ENCODE data around the gene GAK. TPM values are rescaled to one million over a fixed set of nuclear protein-coding genes. Genes with fewer than 3 reads are reported as not detected.
A peak's percentile ranks its signal among the peaks of the same experiment; 100 is the strongest.

GAK gene
- total RNA-seq, 2 experiments from 2014 or later, result 97.0 to 101 TPM

DNA sequence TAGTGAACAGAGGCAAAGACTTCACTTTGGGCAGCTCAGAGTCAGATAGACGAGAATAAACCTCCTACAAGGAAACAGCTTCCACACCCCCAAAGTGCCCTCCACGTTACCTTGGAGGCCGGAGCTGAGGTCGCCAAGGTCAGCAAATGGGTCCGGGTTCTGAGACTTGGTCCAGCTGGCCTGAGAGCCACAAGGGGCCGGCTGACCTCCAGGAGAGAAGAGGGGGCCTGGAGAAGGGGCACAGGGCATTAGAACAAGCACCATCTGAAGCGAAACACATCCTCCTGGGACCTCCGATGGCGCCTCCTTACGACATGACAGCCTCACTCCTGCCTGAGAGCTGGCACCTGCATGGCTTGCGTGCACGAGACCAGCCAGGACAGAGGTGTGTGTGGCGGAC is 72.6 kb downstream of the GAK start:
- H3K9me3 Mint-ChIP-seq, result no peaks in the 10 kb centered on the region
- no peak overlapping the region for H3K4me3 Mint-ChIP-seq
- intact Hi-C loops (cut with micrococcal nuclease), result no loop called here
- ChIA-PET POLR2A (no interaction called here), CTCF (no interaction called here)
- H3K4me1 Mint-ChIP-seq (ENCODE audit: low read depth), result no peaks in the 10 kb centered on the region
- H3K36me3 Mint-ChIP-seq, result peaks cover 57% of the 10 kb centered on the region
- H3K27me3 Mint-ChIP-seq, result no peaks in the 10 kb centered on the region
- DNase-seq, result no peak
- H3K27ac Mint-ChIP-seq, result no peak overlapping the region

DNA sequence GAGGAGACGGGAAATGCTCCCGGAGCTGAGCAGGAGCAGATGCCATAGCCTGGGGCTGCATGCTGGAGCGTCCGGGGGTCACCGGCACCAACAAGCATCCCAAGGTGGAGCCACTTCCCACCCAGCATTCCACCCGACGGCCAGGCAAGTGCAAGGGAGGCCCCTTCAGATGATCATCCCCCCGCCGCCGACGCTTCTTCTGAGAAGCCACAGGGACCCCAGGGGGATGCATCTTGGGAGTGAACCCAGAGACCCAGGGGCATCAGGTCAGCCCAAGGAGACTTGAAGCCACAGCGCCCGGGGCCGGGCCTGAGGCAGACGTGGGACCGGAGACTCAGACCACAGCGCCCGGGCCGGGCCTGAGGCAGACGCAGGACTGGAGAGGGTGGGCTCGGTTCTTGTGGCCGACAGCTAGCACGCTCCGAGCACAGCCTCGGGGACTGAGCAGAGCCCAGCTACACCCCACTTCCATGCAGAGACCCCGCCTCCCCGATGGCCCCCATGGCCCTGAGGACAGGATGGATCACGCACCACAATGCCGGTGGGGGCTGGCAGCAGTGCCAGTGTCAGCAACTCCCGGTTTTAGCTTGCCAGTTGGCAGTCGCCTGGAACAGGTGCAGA is 73.2 kb downstream of the GAK start:
- ChIA-PET CTCF (no interaction called here), POLR2A (no interaction called here)
- no peaks in the 10 kb centered on the region for H3K9me3 Mint-ChIP-seq
- no peak overlapping the region for H3K4me3 Mint-ChIP-seq
- DNase-seq, result no peak
- H3K36me3 Mint-ChIP-seq, result peaks cover 56% of the 10 kb centered on the region
- no peaks in the 10 kb centered on the region for H3K4me1 Mint-ChIP-seq (ENCODE audit: low read depth)
- intact Hi-C loops (cut with micrococcal nuclease), result no loop called here
- H3K27ac Mint-ChIP-seq, result no peak overlapping the region
- H3K27me3 Mint-ChIP-seq, result no peaks in the 10 kb centered on the region

- intact Hi-C loops (cut with micrococcal nuclease), result no loop called here
- ChIA-PET POLR2A (no interaction called here), CTCF (no interaction called here)
- Mint-ChIP-seq H3K27me3 (no peaks in the 10 kb centered on the region), H3K4me3 (no peak overlapping the region), H3K4me1 (ENCODE audit: low read depth) (no peaks in the 10 kb centered on the region), H3K9me3 (no peaks in the 10 kb centered on the region), H3K36me3 (peaks cover 55% of the 10 kb centered on the region), H3K27ac (no peak overlapping the region)
- DNase-seq, result no peak
Measured at GRCh38 chr4:858041-858481, 74.1 kb downstream of the GAK start.

GRCh38 chr4:857461-857860 is 74.7 kb downstream of the GAK start:
- peaks cover 50% of the 10 kb centered on the region for H3K36me3 Mint-ChIP-seq
- ChIA-PET POLR2A (no interaction called here), CTCF (no interaction called here)
- H3K27ac Mint-ChIP-seq, result no peak overlapping the region
- H3K9me3 Mint-ChIP-seq, result no peaks in the 10 kb centered on the region
- H3K4me1 Mint-ChIP-seq (ENCODE audit: low read depth), result no peaks in the 10 kb centered on the region
- no peaks in the 10 kb centered on the region for H3K27me3 Mint-ChIP-seq
- intact Hi-C loops (cut with micrococcal nuclease), result no loop called here
- no peak for DNase-seq
- H3K4me3 Mint-ChIP-seq, result no peak overlapping the region

DNA sequence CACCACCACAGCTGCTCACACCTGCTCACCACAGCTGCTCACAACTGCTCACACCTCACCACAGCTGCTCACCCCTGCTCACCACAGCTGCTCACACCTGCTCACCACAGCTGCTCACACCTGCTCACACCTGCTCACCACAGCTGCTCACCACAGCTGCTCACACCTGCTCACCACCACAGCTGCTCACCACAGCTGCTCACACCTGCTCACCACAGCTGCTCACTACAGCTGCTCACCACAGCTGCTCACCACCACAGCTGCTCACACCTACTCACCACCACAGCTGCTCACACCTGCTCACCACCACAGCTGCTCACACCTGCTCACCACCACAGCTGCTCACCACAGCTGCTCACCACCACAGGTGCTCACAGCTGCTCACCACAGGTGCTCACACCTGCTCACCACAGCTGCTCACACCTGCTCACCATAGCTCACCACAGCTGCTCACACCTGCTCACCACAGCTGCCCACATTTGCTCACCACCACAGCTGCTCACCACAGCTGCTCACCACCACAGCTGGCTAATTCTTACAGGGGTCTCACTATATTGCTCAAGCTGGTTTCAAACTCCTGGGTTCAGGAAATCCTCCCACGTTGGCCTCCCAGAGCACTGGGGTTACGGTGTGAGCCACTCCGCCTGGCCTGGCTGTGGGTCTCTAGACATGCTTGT is 75.8 kb downstream of the GAK start:
- Mint-ChIP-seq H3K27me3 (no peaks in the 10 kb centered on the region), H3K36me3 (peaks cover 43% of the 10 kb centered on the region), H3K9me3 (no peaks in the 10 kb centered on the region), H3K4me3 (no peak overlapping the region), H3K4me1 (ENCODE audit: low read depth) (no peaks in the 10 kb centered on the region), H3K27ac (peak overlapping the region; percentile 66)
- POLR2A ChIA-PET, result no interaction called here
- intact Hi-C loops (cut with micrococcal nuclease), result no loop called here
- no peak for DNase-seq
- CTCF ChIA-PET, result interaction anchor here (0.6 kb wide), 1 partner anchor 61 kb away, joined by 3 read pairs; no protein-coding TSS in a partner anchor

DNA sequence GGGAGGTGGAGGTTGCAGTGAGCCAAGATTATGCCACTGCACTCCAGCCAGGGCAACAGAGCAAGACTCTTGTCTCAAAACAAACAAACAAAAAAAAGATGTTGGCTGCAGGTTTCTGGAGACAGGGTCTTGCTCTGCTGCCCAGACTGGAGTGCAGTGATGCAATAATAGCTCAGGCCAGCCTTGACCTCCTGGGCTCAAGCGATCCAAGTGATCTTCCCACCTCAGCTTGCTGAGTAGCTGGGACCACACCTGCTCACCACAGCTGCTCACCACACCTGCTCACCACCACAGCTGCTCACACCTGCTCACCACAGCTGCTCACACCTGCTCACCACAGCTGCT is 76.3 kb downstream of the GAK start:
- ChIA-PET POLR2A (no interaction called here), CTCF (interaction anchor here (0.6 kb wide), 1 partner anchor 62 kb away, joined by 3 read pairs; no protein-coding TSS in a partner anchor)
- Mint-ChIP-seq H3K27ac (peak overlapping the region; percentile 66), H3K4me3 (no peak overlapping the region), H3K4me1 (ENCODE audit: low read depth) (no peaks in the 10 kb centered on the region), H3K36me3 (peaks cover 40% of the 10 kb centered on the region), H3K27me3 (no peaks in the 10 kb centered on the region), H3K9me3 (no peaks in the 10 kb centered on the region)
- DNase-seq, result no peak
- intact Hi-C loops (cut with micrococcal nuclease), result no loop called here

- ChIA-PET CTCF (no interaction called here), POLR2A (interaction anchor here (0.7 kb wide), 1 partner anchor 1043 kb away, joined by 3 read pairs; no protein-coding TSS in a partner anchor)
- no peak for DNase-seq
Measured at GRCh38 chr4:854356-854755, 77.8 kb downstream of the GAK start.

GRCh38 chr4:853416-853781 is 78.7 kb downstream of the GAK start:
- intact Hi-C loops (cut with micrococcal nuclease), result no loop called here
- POLR2A ChIA-PET, result interaction anchor here (0.7 kb wide), 1 partner anchor 1044 kb away, joined by 3 read pairs; no protein-coding TSS in a partner anchor
- H3K36me3 Mint-ChIP-seq, result peaks cover 33% of the 10 kb centered on the region

More at GRCh38 chr4:854356-854755, 77.8 kb downstream of the GAK start:
- H3K4me1 Mint-ChIP-seq (ENCODE audit: low read depth), result no peaks in the 10 kb centered on the region
- H3K36me3 Mint-ChIP-seq, result peaks cover 33% of the 10 kb centered on the region
- H3K9me3 Mint-ChIP-seq, result no peaks in the 10 kb centered on the region
- no peak overlapping the region for H3K4me3 Mint-ChIP-seq
- H3K27me3 Mint-ChIP-seq, result no peaks in the 10 kb centered on the region
- no peak overlapping the region for H3K27ac Mint-ChIP-seq
- intact Hi-C loops (cut with micrococcal nuclease), result no loop called here

GRCh38 chr4:851701-852430 is 80.2 kb downstream of the GAK start:
- CTCF ChIA-PET, result no interaction called here
- Mint-ChIP-seq H3K4me1 (ENCODE audit: low read depth) (no peaks in the 10 kb centered on the region), H3K36me3 (peaks cover 21% of the 10 kb centered on the region), H3K27me3 (no peaks in the 10 kb centered on the region), H3K27ac (no peak overlapping the region), H3K4me3 (no peak overlapping the region), H3K9me3 (no peaks in the 10 kb centered on the region)
- POLR2A ChIA-PET, result no interaction called here
- no peak for DNase-seq
- intact Hi-C loops (cut with micrococcal nuclease), result no loop called here

More at GRCh38 chr4:853416-853781, 78.7 kb downstream of the GAK start:
- H3K27ac Mint-ChIP-seq, result no peak overlapping the region
- H3K9me3 Mint-ChIP-seq, result no peaks in the 10 kb centered on the region
- CTCF ChIA-PET, result no interaction called here
- H3K4me3 Mint-ChIP-seq, result no peak overlapping the region
- no peaks in the 10 kb centered on the region for H3K27me3 Mint-ChIP-seq
- no peak for DNase-seq
- no peaks in the 10 kb centered on the region for H3K4me1 Mint-ChIP-seq (ENCODE audit: low read depth)

DNA sequence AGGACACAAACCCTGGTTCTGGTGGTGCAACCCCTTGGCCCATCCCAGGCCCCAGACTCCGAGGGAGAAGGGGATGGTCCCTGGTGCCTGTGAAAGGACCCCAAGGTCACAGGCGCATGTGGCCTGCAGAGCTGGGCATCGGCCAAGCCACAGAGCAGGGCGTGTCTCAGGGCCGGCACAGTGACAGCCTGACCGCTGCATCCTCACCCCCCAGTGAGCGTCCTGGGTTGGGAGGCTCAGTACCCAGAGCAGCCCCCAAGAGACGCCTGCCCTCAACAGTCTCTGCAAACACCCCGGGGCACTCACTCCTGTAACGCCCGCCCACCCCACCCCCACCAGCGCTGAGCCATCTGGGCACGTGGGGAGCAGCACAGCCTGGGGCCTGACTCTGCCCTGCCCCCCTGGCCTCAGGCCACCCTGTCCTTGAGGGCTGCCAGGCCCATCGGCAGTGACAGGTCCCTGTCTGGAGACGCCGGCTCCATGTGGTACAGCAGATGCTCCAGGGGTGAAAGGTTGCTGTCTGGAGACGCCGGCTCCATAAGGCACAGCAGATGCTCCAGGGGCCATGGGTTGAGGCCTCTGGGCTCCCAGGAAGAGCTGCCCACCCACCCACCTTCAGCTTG is 81.7 kb downstream of the GAK start:
- ChIA-PET POLR2A (no interaction called here), CTCF (no interaction called here)
- no peak overlapping the region for H3K4me3 Mint-ChIP-seq
- H3K27me3 Mint-ChIP-seq, result no peaks in the 10 kb centered on the region
- no peak for DNase-seq
- H3K9me3 Mint-ChIP-seq, result no peaks in the 10 kb centered on the region
- peaks cover 16% of the 10 kb centered on the region for H3K36me3 Mint-ChIP-seq
- intact Hi-C loops (cut with micrococcal nuclease), result no loop called here
- no peak overlapping the region for H3K27ac Mint-ChIP-seq
- H3K4me1 Mint-ChIP-seq (ENCODE audit: low read depth), result no peaks in the 10 kb centered on the region

GRCh38 chr4:849478-850175 is 82.5 kb downstream of the GAK start:
- H3K27me3 Mint-ChIP-seq, result no peaks in the 10 kb centered on the region
- intact Hi-C loops (cut with micrococcal nuclease), result no loop called here
- no peak for DNase-seq
- H3K4me3 Mint-ChIP-seq, result no peak overlapping the region
- H3K36me3 Mint-ChIP-seq, result peaks cover 11% of the 10 kb centered on the region
- H3K27ac Mint-ChIP-seq, result no peak overlapping the region
- no peaks in the 10 kb centered on the region for H3K9me3 Mint-ChIP-seq
- H3K4me1 Mint-ChIP-seq (ENCODE audit: low read depth), result no peaks in the 10 kb centered on the region
- POLR2A ChIA-PET, result no interaction called here
- CTCF ChIA-PET, result no interaction called here

GRCh38 chr4:848803-849477 is 83.2 kb downstream of the GAK start:
- H3K4me3 Mint-ChIP-seq, result no peak overlapping the region
- intact Hi-C loops (cut with micrococcal nuclease), result no loop called here
- H3K4me1 Mint-ChIP-seq (ENCODE audit: low read depth), result no peaks in the 10 kb centered on the region
- no peak overlapping the region for H3K27ac Mint-ChIP-seq
- H3K27me3 Mint-ChIP-seq, result no peaks in the 10 kb centered on the region
- no peak for DNase-seq
- peaks cover 3% of the 10 kb centered on the region for H3K9me3 Mint-ChIP-seq
- H3K36me3 Mint-ChIP-seq, result peaks cover 14% of the 10 kb centered on the region
- ChIA-PET POLR2A (no interaction called here), CTCF (no interaction called here)

All from activated CD4-positive, alpha-beta memory T cell treated with anti-CD3 and anti-CD28 coated beads for 36 hours (primary cell).